HG03064 (cell line): ENCODE results near the gene SLIT2.

Experiments
- ATAC-seq: cut with Tn5 transposase; IDR thresholded peaks from one replicate; pipeline ENCODE4 v1.9.1; 2021; ENCODE audit warnings: low read depth; ENCODE audit not compliant: unreplicated experiment

SLIT2 gene

DNA sequence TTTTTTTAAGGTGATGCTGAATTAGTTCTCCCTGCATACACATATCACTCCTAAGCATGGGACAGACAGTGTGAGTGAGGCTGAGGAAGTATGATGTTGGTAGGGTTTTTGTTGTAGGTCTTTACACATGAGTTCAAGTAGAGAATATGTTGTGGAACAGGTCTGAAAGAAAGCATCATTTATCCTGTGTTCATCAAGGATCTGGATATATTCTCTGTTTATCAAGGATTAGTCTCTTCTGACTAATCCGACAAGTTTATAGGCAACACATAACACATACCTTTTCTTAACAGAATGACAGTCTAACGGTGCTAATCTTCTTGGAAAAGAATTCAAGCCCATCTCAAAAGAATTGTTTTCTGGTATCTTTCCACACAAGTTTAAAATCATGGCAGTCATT is 10.5 kb downstream of the SLIT2 start:
- ATAC-seq, result no peak

- ATAC-seq, result no peak
Measured at GRCh38 chr4:20264688-20265087, 13.0 kb downstream of the SLIT2 start.

GRCh38 chr4:20265726-20266125 is 14.0 kb downstream of the SLIT2 start:
- ATAC-seq, result no peak

GRCh38 chr4:20266215-20267082 is 14.7 kb downstream of the SLIT2 start:
- ATAC-seq, result no peak

DNA sequence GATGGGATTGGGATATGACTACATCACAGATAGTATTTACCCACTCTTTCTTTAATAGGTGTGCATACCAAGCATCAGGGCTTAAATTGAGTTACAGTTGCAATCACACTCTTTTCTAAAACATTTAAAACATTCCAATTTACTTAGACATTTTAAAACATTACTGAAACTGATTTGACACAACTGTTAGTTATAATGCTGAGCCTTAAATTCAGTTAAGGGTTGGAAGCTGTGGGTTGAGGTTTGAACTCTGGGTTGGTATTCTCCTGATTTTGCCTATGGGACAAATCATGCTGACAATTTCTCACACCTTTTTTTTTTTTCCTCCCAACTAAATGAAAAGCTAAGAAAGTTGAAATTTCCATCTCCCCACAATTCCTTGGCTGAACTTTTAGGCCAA is 16.3 kb downstream of the SLIT2 start:
- no peak for ATAC-seq

- no peak for ATAC-seq
Measured at GRCh38 chr4:20269320-20269719, 17.6 kb downstream of the SLIT2 start.

- ATAC-seq, result no peak
Measured at GRCh38 chr4:20271950-20272349, 20.2 kb downstream of the SLIT2 start.

DNA sequence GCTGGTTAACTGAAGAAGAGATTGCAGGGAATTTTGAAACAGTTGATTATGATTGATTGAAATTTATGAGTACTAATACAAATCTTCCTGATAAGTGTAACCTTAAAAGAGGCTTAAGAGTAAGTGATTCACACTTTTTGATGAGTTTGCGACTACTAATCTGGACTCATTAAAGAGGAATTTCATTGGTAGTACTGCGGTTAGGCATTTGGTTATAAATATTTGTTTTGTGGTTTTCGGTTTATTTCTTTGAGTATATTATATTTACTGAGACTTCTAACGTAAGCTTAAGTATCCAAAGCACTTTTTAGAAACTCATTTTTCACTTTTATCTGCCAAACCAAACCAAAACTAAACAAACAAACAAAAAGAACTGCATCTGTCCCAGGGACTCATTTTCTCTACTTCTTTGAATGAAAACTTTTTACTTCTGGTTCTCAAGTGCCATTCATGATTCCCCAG is 20.7 kb downstream of the SLIT2 start:
- ATAC-seq, result no peak

- ATAC-seq, result no peak
Measured at GRCh38 chr4:20273793-20274192, 22.1 kb downstream of the SLIT2 start.

DNA sequence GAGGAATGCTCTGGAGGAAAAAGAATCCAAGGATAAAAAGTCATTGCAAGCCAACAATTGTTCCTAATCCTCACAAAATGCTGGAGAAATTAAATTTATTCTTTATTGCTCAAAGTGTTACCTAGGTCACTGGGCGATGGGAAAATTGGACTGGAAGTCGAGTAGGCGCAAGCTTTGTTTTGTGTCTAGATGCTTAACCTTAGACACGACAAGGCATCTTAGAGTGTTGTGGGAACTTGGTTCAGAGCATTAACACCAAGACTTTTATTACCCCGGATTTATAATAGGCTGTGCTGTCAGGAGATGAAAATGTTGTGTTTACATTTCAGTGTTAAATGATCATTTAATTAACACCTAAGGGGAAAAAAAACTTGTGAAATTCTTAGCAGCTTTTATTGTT is 25.1 kb downstream of the SLIT2 start:
- no peak for ATAC-seq

- ATAC-seq, result no peak
Measured at GRCh38 chr4:20278195-20278594, 26.5 kb downstream of the SLIT2 start.

GRCh38 chr4:20279381-20279780 is 27.7 kb downstream of the SLIT2 start:
- no peak for ATAC-seq

- no peak for ATAC-seq
Measured at GRCh38 chr4:20281453-20281852, 29.7 kb downstream of the SLIT2 start.

GRCh38 chr4:20283039-20283438 is 31.3 kb downstream of the SLIT2 start:
- no peak for ATAC-seq

GRCh38 chr4:20284990-20285389 is 33.3 kb downstream of the SLIT2 start:
- no peak for ATAC-seq

DNA sequence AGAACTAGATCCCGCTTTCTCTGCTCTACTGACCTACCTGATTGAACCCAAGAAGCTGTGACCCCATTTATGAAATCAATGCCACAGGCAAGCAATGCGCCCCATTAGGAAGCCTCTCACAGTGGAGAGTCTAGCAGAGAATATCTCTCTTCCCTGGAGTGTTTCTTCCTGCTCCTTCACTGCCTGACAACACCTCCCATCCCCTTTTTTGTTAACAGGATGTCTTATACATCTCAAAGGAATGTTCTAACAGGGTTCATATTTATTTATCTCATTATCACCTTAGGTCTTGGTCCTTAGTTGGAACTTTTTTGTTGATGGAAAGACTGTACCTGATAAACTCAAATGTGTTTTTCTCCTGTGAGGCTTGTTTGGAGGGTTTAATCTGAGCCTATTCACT is 35.5 kb downstream of the SLIT2 start:
- ATAC-seq, result no peak

- ATAC-seq, result no peak
Measured at GRCh38 chr4:20288047-20288650, 36.4 kb downstream of the SLIT2 start.

- ATAC-seq, result no peak
Measured at GRCh38 chr4:20288846-20289512, 37.3 kb downstream of the SLIT2 start.

GRCh38 chr4:20289782-20290181 is 38.1 kb downstream of the SLIT2 start:
- no peak for ATAC-seq

GRCh38 chr4:20292739-20293138 is 41.0 kb downstream of the SLIT2 start:
- ATAC-seq, result no peak

DNA sequence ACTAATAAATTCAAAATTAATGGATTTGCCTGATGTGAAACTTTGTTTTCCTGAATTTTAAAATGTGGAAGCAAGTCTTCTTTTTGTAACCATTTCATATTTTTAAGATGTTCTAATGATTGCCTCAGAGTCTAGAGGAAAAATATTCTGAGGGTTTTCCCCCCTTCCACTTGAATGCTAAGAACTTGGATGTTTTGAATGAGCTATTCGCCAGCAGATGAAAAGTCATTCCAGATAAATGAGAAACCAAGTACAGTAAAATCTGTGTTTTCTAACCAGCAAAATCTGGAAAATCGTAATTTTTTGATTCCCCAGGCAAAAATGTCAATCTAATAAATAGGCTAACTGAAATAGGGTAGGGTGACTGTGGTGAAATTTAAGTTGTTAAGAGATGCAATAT is 45.6 kb downstream of the SLIT2 start:
- ATAC-seq, result no peak

DNA sequence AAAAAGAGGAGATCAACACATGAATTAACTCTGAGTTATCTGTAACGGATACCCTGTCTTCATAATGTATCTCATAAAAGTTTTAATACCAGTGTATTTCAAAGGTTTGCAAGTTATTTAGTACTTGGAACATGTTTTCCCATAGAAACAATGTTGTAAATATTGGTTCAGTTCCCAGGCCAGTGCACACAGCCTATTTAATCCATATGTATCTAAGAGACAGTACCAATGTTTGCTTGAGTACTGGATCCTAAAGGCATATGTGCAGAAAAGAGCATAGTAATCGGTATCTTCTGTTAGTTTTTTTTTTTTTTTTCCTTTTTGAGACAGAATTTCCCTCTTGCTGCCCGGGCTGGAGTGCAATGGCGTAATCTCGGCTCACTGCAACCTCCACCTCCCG is 46.1 kb downstream of the SLIT2 start:
- ATAC-seq, result no peak
